Astrocyte of the cerebellum (primary cell): Measurements from ENCODE around the gene EPS8.
A peak's percentile ranks its signal among the peaks of the same experiment; 100 is the strongest.

ENCODE experiments used
- DNase-seq: peaks from one replicate; pipeline ENCODE4 v3.0.0-alpha.2; 2011; ENCODE audit warnings: low read depth
- H3K4me3 ChIP-seq: 2 replicates; pipeline ENCODE4 v1.5.1; 2011; ENCODE audit warnings: mild to moderate bottlenecking, low read depth, low read length, moderate library complexity
- in situ Hi-C: cut with HindIII; loops from 2 replicates; pipeline ENCODE4 v1.10.0; 2017; ENCODE audit warnings: low sequenced_read_pairs
- TF ChIP-seq, protein P1 (sequence below): IDR thresholded peaks from 2 replicates; pipeline ENCODE4 v1.5.1; 2012; ENCODE audit warnings: low read length, low read depth, moderate library complexity, mild to moderate bottlenecking; ENCODE audit errors: missing control alignments

EPS8 gene

DNA sequence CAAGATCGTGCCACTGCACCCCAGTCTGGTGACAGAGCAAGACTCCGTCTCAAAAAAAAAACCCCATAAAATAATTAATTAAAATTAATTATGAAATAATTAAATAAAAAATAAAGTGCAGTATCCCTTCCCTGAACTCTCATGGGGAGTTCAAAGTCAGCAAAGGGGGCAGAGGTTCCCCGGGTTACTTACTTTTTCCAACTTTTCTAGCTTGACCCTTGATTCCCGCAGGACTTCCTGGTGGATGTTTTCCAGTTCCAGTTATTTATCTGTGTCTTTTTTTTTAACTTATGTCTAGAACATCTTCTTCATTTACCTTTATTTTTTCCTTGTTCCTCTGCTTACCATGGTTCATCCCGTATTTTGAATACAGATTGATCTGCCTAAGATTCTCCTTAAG lies 197.4 kb downstream of the EPS8 start:
- in situ Hi-C loops: no loop called here
- TF ChIP-seq, protein P1, sequence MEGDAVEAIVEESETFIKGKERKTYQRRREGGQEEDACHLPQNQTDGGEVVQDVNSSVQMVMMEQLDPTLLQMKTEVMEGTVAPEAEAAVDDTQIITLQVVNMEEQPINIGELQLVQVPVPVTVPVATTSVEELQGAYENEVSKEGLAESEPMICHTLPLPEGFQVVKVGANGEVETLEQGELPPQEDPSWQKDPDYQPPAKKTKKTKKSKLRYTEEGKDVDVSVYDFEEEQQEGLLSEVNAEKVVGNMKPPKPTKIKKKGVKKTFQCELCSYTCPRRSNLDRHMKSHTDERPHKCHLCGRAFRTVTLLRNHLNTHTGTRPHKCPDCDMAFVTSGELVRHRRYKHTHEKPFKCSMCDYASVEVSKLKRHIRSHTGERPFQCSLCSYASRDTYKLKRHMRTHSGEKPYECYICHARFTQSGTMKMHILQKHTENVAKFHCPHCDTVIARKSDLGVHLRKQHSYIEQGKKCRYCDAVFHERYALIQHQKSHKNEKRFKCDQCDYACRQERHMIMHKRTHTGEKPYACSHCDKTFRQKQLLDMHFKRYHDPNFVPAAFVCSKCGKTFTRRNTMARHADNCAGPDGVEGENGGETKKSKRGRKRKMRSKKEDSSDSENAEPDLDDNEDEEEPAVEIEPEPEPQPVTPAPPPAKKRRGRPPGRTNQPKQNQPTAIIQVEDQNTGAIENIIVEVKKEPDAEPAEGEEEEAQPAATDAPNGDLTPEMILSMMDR: no peak
- H3K4me3 ChIP-seq: no peak overlapping the region
- DNase-seq: no peak

DNA sequence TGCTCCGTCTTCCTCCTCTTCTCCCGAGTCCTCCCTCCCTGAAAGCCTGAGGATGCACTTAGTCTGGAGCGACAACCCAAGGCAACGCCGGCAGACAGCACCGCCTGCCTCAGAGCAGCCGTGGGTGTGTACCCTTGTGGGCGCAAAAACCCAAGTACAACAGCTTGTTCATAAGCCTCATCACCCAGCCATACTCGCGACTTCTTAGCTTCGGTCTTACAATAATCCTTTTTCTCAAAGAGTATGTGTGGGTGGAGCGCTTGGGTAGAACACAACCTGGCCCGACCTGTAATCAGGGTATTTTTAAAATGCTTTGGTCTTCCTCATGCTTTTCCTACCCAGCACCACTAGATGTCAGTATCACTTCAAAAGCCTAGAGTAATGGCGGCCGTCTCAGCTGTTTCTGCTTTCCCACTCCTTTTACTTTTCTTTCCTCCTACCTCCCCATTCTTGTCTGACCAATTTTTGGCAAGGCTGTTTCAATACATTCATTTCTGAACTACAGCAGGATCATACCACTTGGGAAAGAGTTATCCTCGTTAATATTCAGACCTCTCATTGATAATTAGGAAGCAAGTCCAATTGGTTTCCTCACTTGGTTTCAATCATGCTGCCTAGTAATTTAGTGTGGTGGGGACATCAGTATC lies 198.9 kb downstream of the EPS8 start:
- H3K4me3 ChIP-seq: peak overlapping the region; percentile 19
- peak; percentile 55 for DNase-seq
- TF ChIP-seq, protein P1: peak; percentile 88
- in situ Hi-C loops: no loop called here

DNA sequence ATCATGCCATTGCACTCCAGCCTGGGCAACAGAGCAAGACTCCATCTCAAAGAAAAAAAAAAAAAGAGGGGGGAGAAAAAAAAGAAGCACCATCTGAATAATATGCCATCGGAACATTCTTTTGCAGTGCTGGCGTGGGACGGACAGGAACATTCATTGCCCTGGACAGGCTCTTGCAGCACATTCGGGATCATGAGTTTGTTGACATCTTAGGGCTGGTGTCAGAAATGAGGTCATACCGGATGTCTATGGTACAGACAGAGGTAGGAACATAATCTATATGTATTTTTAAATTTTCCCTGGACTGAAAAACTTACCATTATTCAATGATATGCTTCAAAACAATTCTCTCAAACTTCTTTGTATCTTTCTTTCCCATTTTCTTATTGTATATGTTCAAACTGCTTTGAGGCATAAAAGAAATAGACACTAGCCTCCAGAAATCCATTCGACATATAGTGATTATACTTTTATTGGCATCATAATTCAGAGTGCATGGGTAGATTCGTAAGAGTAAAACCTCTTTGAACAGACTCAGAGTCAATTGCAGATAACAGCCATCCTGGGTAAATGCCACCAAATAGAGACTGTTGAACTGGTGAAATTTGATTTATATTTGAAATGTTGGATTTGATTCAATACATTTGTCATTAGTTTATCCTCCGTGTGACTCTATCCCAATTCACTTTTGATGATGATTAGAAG lies 199.7 kb downstream of the EPS8 start:
- TF ChIP-seq, protein P1: no peak
- no peak overlapping the region for H3K4me3 ChIP-seq
- in situ Hi-C loops: no loop called here
- DNase-seq: no peak

DNA sequence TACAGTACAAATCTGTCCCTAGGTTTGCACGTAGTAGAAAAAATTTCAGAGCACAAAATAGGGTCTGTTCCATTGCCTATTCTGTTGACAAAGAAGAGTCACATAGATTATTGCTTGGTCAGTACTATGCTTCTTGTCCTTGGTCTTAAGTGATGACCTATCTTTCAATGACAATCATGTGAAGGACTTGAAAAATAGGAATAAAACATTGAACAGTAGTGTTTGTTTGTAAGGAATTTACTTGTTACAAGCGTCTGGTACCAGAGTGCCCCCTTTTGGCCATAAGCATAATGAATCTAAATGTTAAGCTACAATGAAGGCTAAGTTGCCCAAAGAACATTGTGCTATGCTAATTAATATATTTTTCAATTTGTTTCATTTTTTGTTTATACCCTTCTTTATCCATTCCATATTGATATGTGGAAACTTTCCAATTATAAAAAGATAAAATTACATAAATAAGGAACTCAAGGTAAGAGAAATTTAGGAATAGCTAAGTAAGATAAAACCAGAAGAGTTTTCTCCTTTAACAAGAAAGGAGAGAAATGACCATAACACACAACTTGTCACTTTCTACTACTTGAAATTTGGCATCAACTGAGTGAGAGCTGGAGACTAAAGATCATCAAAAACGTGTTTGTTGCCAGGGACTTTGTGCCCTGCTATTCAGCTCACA lies 204.7 kb downstream of the EPS8 start:
- in situ Hi-C loops: no loop called here
- H3K4me3 ChIP-seq: no peak overlapping the region
- peak; percentile 54 for DNase-seq
- TF ChIP-seq, protein P1: peak; percentile 61

DNA sequence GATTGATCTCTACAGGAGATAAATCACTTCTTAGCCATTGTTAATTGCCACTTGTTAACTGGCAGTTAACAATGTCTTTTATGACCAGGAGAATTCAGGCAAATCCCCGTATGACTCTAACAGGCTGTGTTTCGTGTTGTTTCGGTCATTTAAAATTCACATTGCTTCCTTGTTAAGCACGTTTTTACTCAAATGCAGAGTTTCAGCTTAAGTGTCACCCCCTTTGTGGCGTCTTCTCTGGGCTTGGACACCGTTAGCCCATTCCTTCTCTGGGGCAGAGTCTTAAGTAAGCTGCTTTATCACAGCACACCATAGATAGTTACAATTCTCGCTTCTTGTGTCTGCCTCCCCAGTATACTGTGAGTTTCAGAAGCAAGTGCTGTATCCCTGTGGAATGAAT lies 205.4 kb downstream of the EPS8 start:
- TF ChIP-seq, protein P1: no peak
- H3K4me3 ChIP-seq: no peak overlapping the region
- in situ Hi-C loops: no loop called here
- DNase-seq: no peak

DNA sequence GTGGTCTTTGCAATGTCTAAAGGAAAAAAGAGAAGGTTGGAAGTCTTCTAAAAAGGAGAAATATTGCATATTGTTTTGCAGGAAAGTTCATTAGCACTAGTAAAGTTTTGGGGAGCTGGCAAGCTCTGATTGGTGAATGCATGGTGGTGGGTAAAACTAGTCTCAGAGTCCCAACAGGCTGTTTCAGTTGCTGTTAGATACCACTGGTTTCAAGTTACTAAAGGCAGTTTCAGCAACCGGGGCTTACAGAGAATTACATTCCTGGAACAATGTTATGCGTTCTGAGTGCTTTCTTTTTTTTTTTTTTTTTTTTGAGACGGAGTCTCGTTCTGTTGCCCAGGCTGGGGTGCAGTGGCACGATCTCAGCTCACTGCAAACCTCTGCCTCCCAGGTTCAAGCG lies 208.2 kb downstream of the EPS8 start:
- H3K4me3 ChIP-seq: no peak overlapping the region
- TF ChIP-seq, protein P1: no peak
- no peak for DNase-seq
- in situ Hi-C loops: no loop called here
